ENCODE results near the gene RHBDF1.

RHBDF1 gene

GRCh38 chr16:112153-112840 lies 39.9 kb upstream of the RHBDF1 start:
- DNase-seq (ENCODE audit: insufficient read length, low spot score) = no peak
- no peak for FAIRE-seq
- TF ChIP-seq POLR2A (IDR thresholded peaks at IDR 0.05; ENCODE audit: low read depth, low read length) (no peak), POLR2AphosphoS5 (IDR thresholded peaks at IDR 0.05; ENCODE audit: low read depth, low read length) (no peak), POU2F2 (IDR thresholded peaks at IDR 0.05; ENCODE audit: low read depth, low read length) (no peak), SPI1 (IDR thresholded peaks at IDR 0.05; ENCODE audit: low read depth, low read length) (no peak), PAX5 (IDR thresholded peaks at IDR 0.05; ENCODE audit: insufficient read depth, low read length, severe bottlenecking) (no peak), TAF1 (IDR thresholded peaks at IDR 0.05; ENCODE audit: low read depth, low read length) (no peak)

- peak; percentile 70 for FAIRE-seq
- TF ChIP-seq POLR2AphosphoS5 (IDR thresholded peaks at IDR 0.05; ENCODE audit: low read depth, low read length) (no peak), POU2F2 (IDR thresholded peaks at IDR 0.05; ENCODE audit: low read depth, low read length) (no peak), PAX5 (IDR thresholded peaks at IDR 0.05; ENCODE audit: insufficient read depth, low read length, severe bottlenecking) (no peak), POLR2A (IDR thresholded peaks at IDR 0.05; ENCODE audit: low read depth, low read length) (no peak), SPI1 (IDR thresholded peaks at IDR 0.05; ENCODE audit: low read depth, low read length) (no peak), TAF1 (IDR thresholded peaks at IDR 0.05; ENCODE audit: low read depth, low read length) (no peak)
- no peak for DNase-seq (ENCODE audit: insufficient read length, low spot score)
These were observed 34.3 kb upstream of the RHBDF1 start for GRCh38 chr16:106623-107324.

GRCh38 chr16:105521-105920 lies 33.1 kb upstream of the RHBDF1 start:
- no peak for DNase-seq (ENCODE audit: insufficient read length, low spot score)
- TF ChIP-seq TAF1 (IDR thresholded peaks at IDR 0.05; ENCODE audit: low read depth, low read length) (no peak), SPI1 (IDR thresholded peaks at IDR 0.05; ENCODE audit: low read depth, low read length) (no peak), POLR2A (IDR thresholded peaks at IDR 0.05; ENCODE audit: low read depth, low read length) (no peak), POLR2AphosphoS5 (IDR thresholded peaks at IDR 0.05; ENCODE audit: low read depth, low read length) (no peak), PAX5 (IDR thresholded peaks at IDR 0.05; ENCODE audit: insufficient read depth, low read length, severe bottlenecking) (no peak), POU2F2 (IDR thresholded peaks at IDR 0.05; ENCODE audit: low read depth, low read length) (no peak)
- no peak for FAIRE-seq

- TF ChIP-seq SPI1 (IDR thresholded peaks at IDR 0.05; ENCODE audit: low read depth, low read length) (no peak), POLR2AphosphoS5 (IDR thresholded peaks at IDR 0.05; ENCODE audit: low read depth, low read length) (no peak), TAF1 (IDR thresholded peaks at IDR 0.05; ENCODE audit: low read depth, low read length) (no peak), PAX5 (IDR thresholded peaks at IDR 0.05; ENCODE audit: insufficient read depth, low read length, severe bottlenecking) (no peak), POLR2A (IDR thresholded peaks at IDR 0.05; ENCODE audit: low read depth, low read length) (no peak), POU2F2 (IDR thresholded peaks at IDR 0.05; ENCODE audit: low read depth, low read length) (no peak)
- DNase-seq (ENCODE audit: insufficient read length, low spot score) (no peak), FAIRE-seq (no peak)
These were observed 32.5 kb upstream of the RHBDF1 start for GRCh38 chr16:104928-105327.

- no peak for FAIRE-seq
- no peak for DNase-seq (ENCODE audit: insufficient read length, low spot score)
- TF ChIP-seq SPI1 (IDR thresholded peaks at IDR 0.05; ENCODE audit: low read depth, low read length) (no peak), POLR2AphosphoS5 (IDR thresholded peaks at IDR 0.05; ENCODE audit: low read depth, low read length) (no peak), PAX5 (IDR thresholded peaks at IDR 0.05; ENCODE audit: insufficient read depth, low read length, severe bottlenecking) (no peak), POU2F2 (IDR thresholded peaks at IDR 0.05; ENCODE audit: low read depth, low read length) (no peak)
These were observed 31.9 kb upstream of the RHBDF1 start for GRCh38 chr16:104355-104754.

- FAIRE-seq = no peak
- DNase-seq (ENCODE audit: insufficient read length, low spot score) = no peak
- TF ChIP-seq SPI1 (IDR thresholded peaks at IDR 0.05; ENCODE audit: low read depth, low read length) (no peak), PAX5 (IDR thresholded peaks at IDR 0.05; ENCODE audit: insufficient read depth, low read length, severe bottlenecking) (no peak), POU2F2 (IDR thresholded peaks at IDR 0.05; ENCODE audit: low read depth, low read length) (no peak), POLR2AphosphoS5 (IDR thresholded peaks at IDR 0.05; ENCODE audit: low read depth, low read length) (no peak), POLR2A (IDR thresholded peaks at IDR 0.05; ENCODE audit: low read depth, low read length) (no peak), TAF1 (IDR thresholded peaks at IDR 0.05; ENCODE audit: low read depth, low read length) (no peak)
These were observed 29.8 kb upstream of the RHBDF1 start for GRCh38 chr16:102060-102855.

- FAIRE-seq (no peak), DNase-seq (ENCODE audit: insufficient read length, low spot score) (no peak)
These were observed 29.2 kb upstream of the RHBDF1 start for GRCh38 chr16:101586-101985.

GRCh38 chr16:100989-101388 lies 28.6 kb upstream of the RHBDF1 start:
- FAIRE-seq = no peak
- DNase-seq (ENCODE audit: insufficient read length, low spot score) = no peak
- TF ChIP-seq PAX5 (IDR thresholded peaks at IDR 0.05; ENCODE audit: insufficient read depth, low read length, severe bottlenecking) (no peak), POLR2AphosphoS5 (IDR thresholded peaks at IDR 0.05; ENCODE audit: low read depth, low read length) (no peak), POLR2A (IDR thresholded peaks at IDR 0.05; ENCODE audit: low read depth, low read length) (no peak), POU2F2 (IDR thresholded peaks at IDR 0.05; ENCODE audit: low read depth, low read length) (no peak), TAF1 (IDR thresholded peaks at IDR 0.05; ENCODE audit: low read depth, low read length) (no peak), SPI1 (IDR thresholded peaks at IDR 0.05; ENCODE audit: low read depth, low read length) (no peak)

More at GRCh38 chr16:101586-101985, 29.2 kb upstream of the RHBDF1 start:
- no peak for TF ChIP-seq POLR2AphosphoS5 (IDR thresholded peaks at IDR 0.05; ENCODE audit: low read depth, low read length)
- TF ChIP-seq PAX5 (IDR thresholded peaks at IDR 0.05; ENCODE audit: insufficient read depth, low read length, severe bottlenecking) = no peak

- FAIRE-seq (no peak), DNase-seq (ENCODE audit: insufficient read length, low spot score) (no peak)
- TF ChIP-seq POU2F2 (IDR thresholded peaks at IDR 0.05; ENCODE audit: low read depth, low read length) (no peak), POLR2A (IDR thresholded peaks at IDR 0.05; ENCODE audit: low read depth, low read length) (no peak)
These were observed 25.4 kb upstream of the RHBDF1 start for GRCh38 chr16:97822-98221.
